ENCODE measurements around the gene CD9.

CD9 gene

DNA sequence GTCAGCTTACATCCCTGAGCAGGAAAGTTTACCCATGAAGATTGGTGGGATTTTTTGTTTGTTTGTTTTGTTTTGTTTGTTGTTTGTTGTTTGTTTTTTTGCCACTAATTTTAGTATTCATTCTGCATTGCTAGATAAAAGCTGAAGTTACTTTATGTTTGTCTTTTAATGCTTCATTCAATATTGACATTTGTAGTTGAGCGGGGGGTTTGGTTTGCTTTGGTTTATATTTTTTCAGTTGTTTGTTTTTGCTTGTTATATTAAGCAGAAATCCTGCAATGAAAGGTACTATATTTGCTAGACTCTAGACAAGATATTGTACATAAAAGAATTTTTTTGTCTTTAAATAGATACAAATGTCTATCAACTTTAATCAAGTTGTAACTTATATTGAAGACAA is 37.6 kb downstream of the CD9 start:
- ATAC-seq (ENCODE audit: insufficient read depth, low read depth) = no peak
- H4K20me1 ChIP-seq (ENCODE audit: insufficient read depth, low read length) = no peaks in the 10 kb centered on the region
- H3K4me2 ChIP-seq (ENCODE audit: insufficient read depth, low read length) = no peak overlapping the region
- H2AFZ ChIP-seq (ENCODE audit: low read depth, low read length) = no peak overlapping the region
- H3K4me3 ChIP-seq (ENCODE audit: low read depth in 1 of 2, low read length in 2 of 2) = no peak overlapping the region
- no peaks in the 10 kb centered on the region for H3K36me3 ChIP-seq (ENCODE audit: insufficient read depth, low read length)
- no peak for DNase-seq
- no peak overlapping the region for H3K27ac ChIP-seq (ENCODE audit: low read length)
- H3K4me1 ChIP-seq (ENCODE audit: insufficient read depth, low read length) = no peaks in the 10 kb centered on the region
- TF ChIP-seq EZH2 (IDR thresholded peaks at IDR 0.05; ENCODE audit: borderline replicate concordance, low read depth, low read length, severe bottlenecking) = no peak
- TF ChIP-seq, protein P1, sequence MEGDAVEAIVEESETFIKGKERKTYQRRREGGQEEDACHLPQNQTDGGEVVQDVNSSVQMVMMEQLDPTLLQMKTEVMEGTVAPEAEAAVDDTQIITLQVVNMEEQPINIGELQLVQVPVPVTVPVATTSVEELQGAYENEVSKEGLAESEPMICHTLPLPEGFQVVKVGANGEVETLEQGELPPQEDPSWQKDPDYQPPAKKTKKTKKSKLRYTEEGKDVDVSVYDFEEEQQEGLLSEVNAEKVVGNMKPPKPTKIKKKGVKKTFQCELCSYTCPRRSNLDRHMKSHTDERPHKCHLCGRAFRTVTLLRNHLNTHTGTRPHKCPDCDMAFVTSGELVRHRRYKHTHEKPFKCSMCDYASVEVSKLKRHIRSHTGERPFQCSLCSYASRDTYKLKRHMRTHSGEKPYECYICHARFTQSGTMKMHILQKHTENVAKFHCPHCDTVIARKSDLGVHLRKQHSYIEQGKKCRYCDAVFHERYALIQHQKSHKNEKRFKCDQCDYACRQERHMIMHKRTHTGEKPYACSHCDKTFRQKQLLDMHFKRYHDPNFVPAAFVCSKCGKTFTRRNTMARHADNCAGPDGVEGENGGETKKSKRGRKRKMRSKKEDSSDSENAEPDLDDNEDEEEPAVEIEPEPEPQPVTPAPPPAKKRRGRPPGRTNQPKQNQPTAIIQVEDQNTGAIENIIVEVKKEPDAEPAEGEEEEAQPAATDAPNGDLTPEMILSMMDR (IDR thresholded peaks at IDR 0.05; ENCODE audit: borderline replicate concordance, extremely low read depth, low read length, poor library complexity, severe bottlenecking) = no peak
- peaks cover 6% of the 10 kb centered on the region for H3K27me3 ChIP-seq (ENCODE audit: insufficient read depth, low read length, poor library complexity)
- H3K9ac ChIP-seq (ENCODE audit: low read depth, low read length) = no peak overlapping the region
- H3K79me2 ChIP-seq (ENCODE audit: insufficient read depth, low read length) = no peaks in the 10 kb centered on the region
- no peaks in the 10 kb centered on the region for H3K9me3 ChIP-seq (ENCODE audit: insufficient read depth, low read length, severe bottlenecking)

DNA sequence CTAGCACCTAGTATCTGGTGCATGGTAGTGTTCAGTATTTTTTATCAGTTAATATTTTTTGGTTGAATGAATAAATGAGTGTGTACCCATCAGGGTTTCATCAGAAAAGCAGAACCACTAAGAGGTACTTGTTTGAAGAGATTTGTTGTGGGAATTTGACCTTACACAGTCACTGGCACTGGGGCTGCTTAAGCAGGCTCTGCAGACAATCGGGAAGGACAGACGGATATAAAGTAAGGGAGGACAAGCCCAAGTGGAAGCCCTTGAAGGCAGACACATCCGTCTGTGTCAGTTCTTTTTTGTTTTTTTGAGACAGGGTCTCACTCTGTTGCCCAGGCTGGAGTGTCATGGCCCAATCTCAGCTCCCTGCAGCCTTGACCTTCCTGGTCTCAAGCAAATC is 38.7 kb downstream of the CD9 start:
- Histone ChIP-seq H3K36me3 (ENCODE audit: insufficient read depth, low read length) (no peaks in the 10 kb centered on the region), H3K27me3 (ENCODE audit: insufficient read depth, low read length, poor library complexity) (peaks cover 6% of the 10 kb centered on the region), H3K27ac (ENCODE audit: low read length) (no peak overlapping the region)

DNA sequence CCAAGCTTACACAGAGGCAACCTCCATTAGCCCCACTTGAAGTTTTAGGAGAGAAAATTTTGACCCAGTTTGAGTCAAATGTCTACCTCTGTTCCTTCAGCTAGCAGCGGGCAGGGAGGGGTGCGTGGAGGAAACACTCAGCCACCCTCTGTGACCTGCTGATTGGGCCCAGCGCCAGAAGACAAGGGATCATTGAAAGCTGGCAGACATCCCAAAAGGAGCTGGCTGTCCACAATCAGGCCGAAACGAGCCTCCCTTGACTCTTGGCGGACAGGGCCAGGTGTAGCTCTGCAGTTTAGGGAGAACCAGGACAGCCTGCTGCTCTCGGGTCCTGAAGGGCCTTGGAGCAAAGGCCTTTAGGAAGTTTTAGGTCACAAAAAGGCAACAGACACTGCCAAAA is 41.3 kb downstream of the CD9 start:
- no peak overlapping the region for H2AFZ ChIP-seq (ENCODE audit: low read depth, low read length)
- DNase-seq = no peak
- no peaks in the 10 kb centered on the region for H3K36me3 ChIP-seq (ENCODE audit: insufficient read depth, low read length)
- H3K4me2 ChIP-seq (ENCODE audit: insufficient read depth, low read length) = no peak overlapping the region
- H3K4me3 ChIP-seq (ENCODE audit: low read depth in 1 of 2, low read length in 2 of 2) = no peak overlapping the region
- peaks cover 9% of the 10 kb centered on the region for H3K27me3 ChIP-seq (ENCODE audit: insufficient read depth, low read length, poor library complexity)
- no peaks in the 10 kb centered on the region for H3K9me3 ChIP-seq (ENCODE audit: insufficient read depth, low read length, severe bottlenecking)
- no peak for ATAC-seq (ENCODE audit: insufficient read depth, low read depth)
- H4K20me1 ChIP-seq (ENCODE audit: insufficient read depth, low read length) = no peaks in the 10 kb centered on the region
- no peak overlapping the region for H3K9ac ChIP-seq (ENCODE audit: low read depth, low read length)
- no peak overlapping the region for H3K27ac ChIP-seq (ENCODE audit: low read length)
- H3K79me2 ChIP-seq (ENCODE audit: insufficient read depth, low read length) = no peaks in the 10 kb centered on the region
- no peaks in the 10 kb centered on the region for H3K4me1 ChIP-seq (ENCODE audit: insufficient read depth, low read length)
- no peak for TF ChIP-seq EZH2 (IDR thresholded peaks at IDR 0.05; ENCODE audit: borderline replicate concordance, low read depth, low read length, severe bottlenecking)
- TF ChIP-seq, protein P1 (IDR thresholded peaks at IDR 0.05; ENCODE audit: borderline replicate concordance, extremely low read depth, low read length, poor library complexity, severe bottlenecking) = no peak

More for the DNA sequence above, 38.7 kb downstream of the CD9 start:
- H2AFZ ChIP-seq (ENCODE audit: low read depth, low read length) = no peak overlapping the region
- no peaks in the 10 kb centered on the region for H3K79me2 ChIP-seq (ENCODE audit: insufficient read depth, low read length)
- no peak overlapping the region for H3K4me3 ChIP-seq (ENCODE audit: low read depth in 1 of 2, low read length in 2 of 2)
- no peaks in the 10 kb centered on the region for H4K20me1 ChIP-seq (ENCODE audit: insufficient read depth, low read length)
- ATAC-seq (ENCODE audit: insufficient read depth, low read depth) (no peak), DNase-seq (no peak)
- no peak overlapping the region for H3K4me2 ChIP-seq (ENCODE audit: insufficient read depth, low read length)
- TF ChIP-seq, protein P1 (IDR thresholded peaks at IDR 0.05; ENCODE audit: borderline replicate concordance, extremely low read depth, low read length, poor library complexity, severe bottlenecking) = no peak
- no peak for TF ChIP-seq EZH2 (IDR thresholded peaks at IDR 0.05; ENCODE audit: borderline replicate concordance, low read depth, low read length, severe bottlenecking)
- no peak overlapping the region for H3K9ac ChIP-seq (ENCODE audit: low read depth, low read length)
- no peaks in the 10 kb centered on the region for H3K4me1 ChIP-seq (ENCODE audit: insufficient read depth, low read length)
- H3K9me3 ChIP-seq (ENCODE audit: insufficient read depth, low read length, severe bottlenecking) = no peaks in the 10 kb centered on the region

DNA sequence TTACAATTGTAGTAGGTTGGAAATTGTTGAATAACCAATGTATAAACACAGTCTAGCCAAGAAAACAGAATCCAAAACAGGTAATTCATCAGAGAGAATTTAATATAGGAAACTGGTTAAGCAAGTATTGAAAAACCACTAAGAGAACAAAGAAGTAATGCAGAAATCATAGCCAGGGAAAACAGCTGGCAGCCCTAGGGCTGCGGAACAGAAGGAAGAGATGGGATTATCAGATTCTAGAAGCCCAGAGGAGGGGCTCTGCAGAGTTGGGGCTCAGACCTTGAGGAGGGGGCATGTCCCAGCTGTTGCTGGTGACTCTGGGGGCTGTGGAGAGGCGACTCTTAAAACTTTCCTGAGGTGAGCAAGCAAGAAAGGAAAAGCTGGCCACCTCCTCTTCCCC is 49.4 kb downstream of the CD9 start:
- Histone ChIP-seq H3K4me1 (ENCODE audit: insufficient read depth, low read length) (no peaks in the 10 kb centered on the region), H3K4me2 (ENCODE audit: insufficient read depth, low read length) (no peak overlapping the region), H2AFZ (ENCODE audit: low read depth, low read length) (no peak overlapping the region), H3K27me3 (ENCODE audit: insufficient read depth, low read length, poor library complexity) (peaks cover 15% of the 10 kb centered on the region), H4K20me1 (ENCODE audit: insufficient read depth, low read length) (no peaks in the 10 kb centered on the region), H3K9me3 (ENCODE audit: insufficient read depth, low read length, severe bottlenecking) (no peaks in the 10 kb centered on the region), H3K79me2 (ENCODE audit: insufficient read depth, low read length) (no peaks in the 10 kb centered on the region), H3K4me3 (ENCODE audit: low read depth in 1 of 2, low read length in 2 of 2) (no peak overlapping the region), H3K9ac (ENCODE audit: low read depth, low read length) (no peak overlapping the region), H3K36me3 (ENCODE audit: insufficient read depth, low read length) (no peaks in the 10 kb centered on the region), H3K27ac (ENCODE audit: low read length) (no peak overlapping the region)
- DNase-seq (no peak), ATAC-seq (ENCODE audit: insufficient read depth, low read depth) (no peak)
- no peak for TF ChIP-seq EZH2 (IDR thresholded peaks at IDR 0.05; ENCODE audit: borderline replicate concordance, low read depth, low read length, severe bottlenecking)
- TF ChIP-seq, protein P1 (IDR thresholded peaks at IDR 0.05; ENCODE audit: borderline replicate concordance, extremely low read depth, low read length, poor library complexity, severe bottlenecking) = no peak

All from DND-41 (cell line).